B cell (primary cell): ENCODE data around the gene GLIPR2.

ENCODE experiments used
- CTCF ChIP-seq: fragments of 200-600 bp; IDR thresholded peaks from one replicate; pipeline ENCODE4 v1.8.0; 2022; ENCODE audit warnings: antibody characterized with exemption, mild to moderate bottlenecking
- EZH2 ChIP-seq: IDR thresholded peaks from 2 replicates; pipeline ENCODE4 v1.6.1; 2012; ENCODE audit warnings: borderline replicate concordance, low read depth, mild to moderate bottlenecking, moderate library complexity, low read length; ENCODE audit not compliant: insufficient read depth, poor library complexity, severe bottlenecking

DNA sequence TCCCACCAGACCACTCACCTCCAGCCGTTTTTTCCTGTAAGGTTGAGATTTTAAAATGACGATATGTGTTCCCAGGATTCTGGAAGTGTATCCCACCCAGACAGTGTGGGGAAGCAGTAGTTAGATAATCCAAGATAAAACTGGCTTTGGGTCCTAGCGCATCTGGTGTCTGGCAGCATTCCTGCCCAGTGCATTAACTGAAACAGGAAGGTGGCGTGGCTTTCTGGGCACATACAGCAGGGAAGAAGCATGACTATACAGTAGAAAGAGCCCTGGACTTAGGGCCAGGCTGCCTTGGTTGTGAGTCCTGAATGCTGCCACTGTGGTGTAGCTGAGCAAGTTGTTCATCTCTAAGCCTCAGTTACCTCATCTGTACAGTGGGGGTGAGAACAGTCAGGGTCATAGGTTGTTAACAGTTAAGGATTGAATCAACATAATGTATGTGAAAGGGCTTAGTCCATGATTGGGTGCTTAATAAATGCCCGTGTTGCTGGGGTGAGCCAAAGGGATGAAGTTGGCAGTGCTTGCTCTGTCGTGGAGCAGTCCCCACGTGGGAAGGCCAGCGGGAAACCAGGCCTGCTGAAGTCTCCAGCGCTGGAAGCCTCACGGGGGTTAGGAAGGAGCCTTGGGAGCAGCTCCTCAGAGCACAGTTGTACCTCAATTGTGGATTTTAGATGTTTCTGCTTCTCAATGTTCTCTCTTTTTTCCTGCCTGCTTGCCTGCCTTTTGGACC lies 72.2 kb downstream of the GLIPR2 start:
- TF ChIP-seq CTCF (no peak), EZH2 (no peak)
